ENCODE measurements around the gene TMEM167A. TPM values are rescaled to one million over a fixed set of nuclear protein-coding genes. Genes with fewer than 3 reads are reported as not detected.
"Not testable (repeated sequence)": the region's sequence is repeated elsewhere in the genome, so short reads cannot be mapped to it uniquely, and the experiment has no call there.

Gene TMEM167A
- total RNA-seq, 4 donors from 2014 or later = 18.8 to 32.3 (median 25.5) TPM

GRCh38 chr5:83071286-83072051 is 5.7 kb downstream of the TMEM167A start:
- DNase-seq (ENCODE audit: low spot score in 2 of 2) = no peak
- H3K4me3 ChIP-seq (ENCODE audit: low read depth, poor library complexity, severe bottlenecking) = no peak overlapping the region
- WGBS, 2 donors = 63 to 67% methylated on average over 2 of the region's 2 CpGs
- TF ChIP-seq, protein P1, sequence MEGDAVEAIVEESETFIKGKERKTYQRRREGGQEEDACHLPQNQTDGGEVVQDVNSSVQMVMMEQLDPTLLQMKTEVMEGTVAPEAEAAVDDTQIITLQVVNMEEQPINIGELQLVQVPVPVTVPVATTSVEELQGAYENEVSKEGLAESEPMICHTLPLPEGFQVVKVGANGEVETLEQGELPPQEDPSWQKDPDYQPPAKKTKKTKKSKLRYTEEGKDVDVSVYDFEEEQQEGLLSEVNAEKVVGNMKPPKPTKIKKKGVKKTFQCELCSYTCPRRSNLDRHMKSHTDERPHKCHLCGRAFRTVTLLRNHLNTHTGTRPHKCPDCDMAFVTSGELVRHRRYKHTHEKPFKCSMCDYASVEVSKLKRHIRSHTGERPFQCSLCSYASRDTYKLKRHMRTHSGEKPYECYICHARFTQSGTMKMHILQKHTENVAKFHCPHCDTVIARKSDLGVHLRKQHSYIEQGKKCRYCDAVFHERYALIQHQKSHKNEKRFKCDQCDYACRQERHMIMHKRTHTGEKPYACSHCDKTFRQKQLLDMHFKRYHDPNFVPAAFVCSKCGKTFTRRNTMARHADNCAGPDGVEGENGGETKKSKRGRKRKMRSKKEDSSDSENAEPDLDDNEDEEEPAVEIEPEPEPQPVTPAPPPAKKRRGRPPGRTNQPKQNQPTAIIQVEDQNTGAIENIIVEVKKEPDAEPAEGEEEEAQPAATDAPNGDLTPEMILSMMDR (IDR thresholded peaks at IDR 0.05) = no peak
- no peak for TF ChIP-seq POLR2A (IDR thresholded peaks at IDR 0.05)
- intact Hi-C loops (cut with DNase I; ENCODE audit: low total_unique reads) = no loop called here

DNA sequence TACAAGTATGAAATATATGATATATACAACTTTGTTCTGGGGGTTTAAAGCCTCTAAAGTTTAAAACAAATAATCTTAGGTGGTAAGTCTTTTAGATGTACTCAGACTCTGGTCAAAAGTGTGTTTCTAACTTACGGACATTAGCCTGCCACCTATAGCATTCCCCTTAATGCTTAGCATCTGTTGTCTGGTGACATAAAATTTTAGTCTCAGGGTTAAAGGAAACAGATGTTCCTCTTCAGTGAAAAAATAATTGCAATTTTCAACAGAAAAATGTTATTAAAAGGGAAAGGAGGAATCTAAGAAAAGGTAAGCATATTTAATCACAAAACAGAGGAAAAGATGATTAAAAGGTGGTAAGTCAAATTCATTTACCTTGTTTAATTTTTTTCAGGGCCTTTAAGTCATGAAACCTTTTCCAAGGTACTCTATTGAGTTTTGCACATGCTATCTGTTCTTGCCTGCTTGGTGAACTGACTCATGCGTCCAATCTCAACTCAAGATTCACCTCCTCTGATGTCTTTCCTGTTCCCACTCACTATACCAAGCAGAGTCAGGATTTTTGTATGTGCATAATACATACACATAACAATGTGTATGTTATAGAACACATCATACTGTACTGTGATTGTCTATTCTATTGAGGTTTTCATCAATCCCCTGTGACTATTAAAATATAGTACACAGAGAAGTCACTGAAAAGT is 7.9 kb downstream of the TMEM167A start:
- WGBS, 2 donors = 83 to 85% methylated on average over 2 of the region's 2 CpGs
- no peak overlapping the region for H3K4me3 ChIP-seq (ENCODE audit: low read depth, poor library complexity, severe bottlenecking)
- intact Hi-C loops (cut with DNase I; ENCODE audit: low total_unique reads) = no loop called here
- DNase-seq (ENCODE audit: low spot score in 2 of 2) = no peak
- TF ChIP-seq POLR2A (IDR thresholded peaks at IDR 0.05) = no peak
- TF ChIP-seq, protein P1 (IDR thresholded peaks at IDR 0.05) = no peak

- WGBS, 2 donors = 96 to 98% methylated on average over 4 of the region's 4 CpGs
- intact Hi-C loops (cut with DNase I; ENCODE audit: low total_unique reads); DNase-seq (ENCODE audit: low spot score in 2 of 2): not testable (repeated sequence)
Measured at GRCh38 chr5:83067377-83067776, 9.8 kb downstream of the TMEM167A start.

GRCh38 chr5:83066548-83067110 is 10.6 kb downstream of the TMEM167A start:
- intact Hi-C loops (cut with DNase I; ENCODE audit: low total_unique reads) = no loop called here
- no peak for DNase-seq (ENCODE audit: low spot score in 2 of 2)
- H3K4me3 ChIP-seq (ENCODE audit: low read depth, poor library complexity, severe bottlenecking) = no peak overlapping the region
- TF ChIP-seq, protein P1 (IDR thresholded peaks at IDR 0.05) = no peak
- TF ChIP-seq POLR2A (IDR thresholded peaks at IDR 0.05) = no peak
- WGBS, 2 donors = 89 to 91% methylated on average over 3 of the region's 3 CpGs

More at GRCh38 chr5:83067377-83067776, 9.8 kb downstream of the TMEM167A start:
- H3K4me3 ChIP-seq (ENCODE audit: low read depth, poor library complexity, severe bottlenecking) = not testable (repeated sequence)

DNA sequence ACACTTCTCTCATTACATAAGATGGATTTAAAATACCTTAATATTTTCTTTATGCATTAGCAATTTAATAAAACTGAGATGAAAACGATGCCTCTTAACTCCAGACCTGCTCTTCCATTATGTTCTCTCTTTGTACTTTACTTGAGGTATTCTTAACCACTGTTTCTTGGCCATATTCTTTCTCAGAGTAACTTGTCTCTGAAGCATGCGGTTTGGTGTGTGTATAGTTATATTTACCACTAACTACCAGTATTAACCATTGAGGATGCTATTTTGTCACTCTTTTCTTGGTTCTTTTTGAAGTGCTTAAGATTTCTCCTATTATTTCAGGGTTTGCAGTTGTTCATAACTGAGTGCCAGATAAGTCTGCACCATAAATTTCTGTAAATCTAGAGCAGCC is 17.9 kb downstream of the TMEM167A start:
- WGBS, 2 donors = 57 to 80% methylated on average over 2 of the region's 2 CpGs
- H3K4me3 ChIP-seq (ENCODE audit: low read depth, poor library complexity, severe bottlenecking) = no peak overlapping the region
- DNase-seq (ENCODE audit: low spot score in 2 of 2) = no peak
- TF ChIP-seq POLR2A (IDR thresholded peaks at IDR 0.05) = no peak
- TF ChIP-seq, protein P1 (IDR thresholded peaks at IDR 0.05) = no peak
- intact Hi-C loops (cut with DNase I; ENCODE audit: low total_unique reads) = no loop called here

- TF ChIP-seq POLR2A (IDR thresholded peaks at IDR 0.05) = no peak
- TF ChIP-seq, protein P1 (IDR thresholded peaks at IDR 0.05) = no peak
- DNase-seq (ENCODE audit: low spot score in 2 of 2) = no peak
- intact Hi-C loops (cut with DNase I; ENCODE audit: low total_unique reads) = no loop called here
- H3K4me3 ChIP-seq (ENCODE audit: low read depth, poor library complexity, severe bottlenecking) = no peak overlapping the region
Measured at GRCh38 chr5:83058726-83059125, 18.5 kb downstream of the TMEM167A start.
